Glomerular visceral epithelial cell (primary cell): ENCODE measurements around the gene AFMID.

Source experiments
- DNase-seq: peaks from one replicate; pipeline ENCODE4 v3.0.0-alpha.2; 2016; ENCODE audit errors: extremely low spot score

AFMID gene

GRCh38 chr17:78180083-78180482 lies 7.1 kb upstream of the AFMID start:
- DNase-seq, result no peak

GRCh38 chr17:78180508-78180907 lies 6.7 kb upstream of the AFMID start:
- DNase-seq, result no peak

GRCh38 chr17:78182504-78182903 lies 4.7 kb upstream of the AFMID start:
- DNase-seq, result no peak

- DNase-seq, result no peak
Measured at GRCh38 chr17:78183916-78184315, 3.2 kb upstream of the AFMID start.

- DNase-seq, result no peak
Measured at GRCh38 chr17:78184351-78184750, 2.8 kb upstream of the AFMID start.

- peak; percentile 30 for DNase-seq
Measured at GRCh38 chr17:78184868-78185267, 2.3 kb upstream of the AFMID start.

- DNase-seq, result peak; percentile 74
Measured at GRCh38 chr17:78185981-78186691, 1.0 kb upstream of the AFMID start.

- no peak for DNase-seq
Measured at GRCh38 chr17:78196716-78197115, 9.6 kb downstream of the AFMID start.

- DNase-seq, result no peak
Measured at GRCh38 chr17:78197147-78197832, 10.1 kb downstream of the AFMID start.

GRCh38 chr17:78200451-78200850 lies 13.3 kb downstream of the AFMID start:
- no peak for DNase-seq

- DNase-seq, result no peak
Measured at GRCh38 chr17:78202666-78203065, 15.5 kb downstream of the AFMID start.

- no peak for DNase-seq
Measured at GRCh38 chr17:78204387-78205123, 17.4 kb downstream of the AFMID start.

GRCh38 chr17:78205124-78205775 lies 18.1 kb downstream of the AFMID start:
- DNase-seq, result no peak

- no peak for DNase-seq
Measured at GRCh38 chr17:78206298-78206697, 19.1 kb downstream of the AFMID start.

- no peak for DNase-seq
Measured at GRCh38 chr17:78208486-78208885, 21.3 kb downstream of the AFMID start.

GRCh38 chr17:78210111-78210510 lies 22.9 kb downstream of the AFMID start:
- DNase-seq, result no peak

- no peak for DNase-seq
Measured at GRCh38 chr17:78211032-78211431, 23.9 kb downstream of the AFMID start.

- DNase-seq, result peak; percentile 87
Measured at GRCh38 chr17:78214016-78214705, 27.0 kb downstream of the AFMID start, which contains the start of gene BIRC5. Gene BIRC5, plus strand, starts transcription at chr17:78214253. Its CDS starts 64 bp downstream, at chr17:78214317.

GRCh38 chr17:78214706-78215061 lies 27.5 kb downstream of the AFMID start:
- DNase-seq, result peak; percentile 18

- no peak for DNase-seq
Measured at GRCh38 chr17:78219396-78220150, 32.4 kb downstream of the AFMID start.

- no peak for DNase-seq
Measured at GRCh38 chr17:78223061-78223460, 35.9 kb downstream of the AFMID start.
